Neural crest cell (in vitro differentiated cells): ENCODE results near the gene ROBO1. TPM values are rescaled to one million over a fixed set of nuclear protein-coding genes. Genes with fewer than 3 reads are reported as not detected.

Experiments used
- DNase-seq: peaks from one replicate; pipeline ENCODE4 v3.0.0; 2021; ENCODE audit warnings: low read depth, mixed read lengths, low spot score
- H3K27ac Mint-ChIP-seq: one replicate; pipeline ENCODE4 v1.8.0; 2021; ENCODE audit warnings: mild to moderate bottlenecking, mixed read lengths; ENCODE audit not compliant: unreplicated experiment
- H3K27me3 Mint-ChIP-seq: 2 replicates; pipeline ENCODE4 v1.8.0; 2021; ENCODE audit warnings: low read depth, mild to moderate bottlenecking, mixed read lengths
- H3K36me3 Mint-ChIP-seq: 2 replicates; pipeline ENCODE4 v1.8.0; 2021; ENCODE audit warnings: low read depth, mild to moderate bottlenecking, mixed read lengths
- H3K4me1 Mint-ChIP-seq: 2 replicates; pipeline ENCODE4 v1.8.0; 2021; ENCODE audit warnings: mixed read lengths
- H3K4me3 Mint-ChIP-seq: one replicate; pipeline ENCODE4 v1.8.0; 2021; ENCODE audit warnings: mild to moderate bottlenecking, mixed read lengths
- H3K9me3 Mint-ChIP-seq: 2 replicates; pipeline ENCODE4 v1.8.0; 2021; ENCODE audit warnings: mixed read lengths
- CTCF ChIP-seq: fragments of 200-600 bp; sonication (generic); conservative IDR thresholded peaks from 2 replicates; pipeline ENCODE4 v1.5.0; 2021; ENCODE audit warnings: antibody characterized with exemption, mild to moderate bottlenecking
- total RNA-seq: library from RNA; stranded (reverse); gene quantifications from 2 replicates; pipeline ENCODE4 v1.2.1, GENCODE V29; 2021

Gene ROBO1
- total RNA-seq, 1 donor from 2014 or later = 88.7 TPM

GRCh38 chr3:78881501-78881900 is 886.3 kb downstream of the ROBO1 start:
- Mint-ChIP-seq H3K27ac (peak overlapping the region; percentile 78), H3K36me3 (no peaks in the 10 kb centered on the region), H3K27me3 (no peaks in the 10 kb centered on the region), H3K4me1 (peaks cover 53% of the 10 kb centered on the region), H3K4me3 (peak overlapping the region; percentile 43), H3K9me3 (no peaks in the 10 kb centered on the region)
- no peak for TF ChIP-seq CTCF
- no peak for DNase-seq

- Mint-ChIP-seq H3K9me3 (no peaks in the 10 kb centered on the region), H3K36me3 (no peaks in the 10 kb centered on the region), H3K4me1 (peaks cover 53% of the 10 kb centered on the region), H3K27me3 (no peaks in the 10 kb centered on the region), H3K27ac (peak overlapping the region; percentile 78), H3K4me3 (peak overlapping the region; percentile 43)
- no peak for DNase-seq
- TF ChIP-seq CTCF = no peak
These were observed 887.0 kb downstream of the ROBO1 start for GRCh38 chr3:78880603-78881461.

GRCh38 chr3:78879295-78879860 is 888.4 kb downstream of the ROBO1 start:
- TF ChIP-seq CTCF = no peak
- H3K36me3 Mint-ChIP-seq = peaks cover 3% of the 10 kb centered on the region
- peak overlapping the region; percentile 92 for H3K27ac Mint-ChIP-seq
- no peak for DNase-seq
- H3K9me3 Mint-ChIP-seq = no peaks in the 10 kb centered on the region
- H3K4me1 Mint-ChIP-seq = peaks cover 52% of the 10 kb centered on the region
- no peaks in the 10 kb centered on the region for H3K27me3 Mint-ChIP-seq
- no peak overlapping the region for H3K4me3 Mint-ChIP-seq

- Mint-ChIP-seq H3K4me3 (no peak overlapping the region), H3K27ac (no peak overlapping the region), H3K27me3 (no peaks in the 10 kb centered on the region), H3K4me1 (peaks cover 49% of the 10 kb centered on the region), H3K9me3 (no peaks in the 10 kb centered on the region), H3K36me3 (peaks cover 3% of the 10 kb centered on the region)
- DNase-seq = no peak
- TF ChIP-seq CTCF = no peak
These were observed 889.0 kb downstream of the ROBO1 start for GRCh38 chr3:78878789-78879188.

- H3K4me3 Mint-ChIP-seq = no peak overlapping the region
- no peak for DNase-seq
- no peak overlapping the region for H3K27ac Mint-ChIP-seq
- peaks cover 53% of the 10 kb centered on the region for H3K4me1 Mint-ChIP-seq
- no peak for TF ChIP-seq CTCF
- H3K9me3 Mint-ChIP-seq = no peaks in the 10 kb centered on the region
- H3K36me3 Mint-ChIP-seq = peaks cover 3% of the 10 kb centered on the region
- H3K27me3 Mint-ChIP-seq = no peaks in the 10 kb centered on the region
These were observed 889.8 kb downstream of the ROBO1 start for GRCh38 chr3:78878011-78878410.
